ENCODE data around the gene KCNJ2. TPM values are rescaled to one million over a fixed set of nuclear protein-coding genes. Genes with fewer than 3 reads are reported as not detected.

Gene KCNJ2
- total and polyA plus RNA-seq, 4 donors, result 0.47 to 2.7 (median 1.4) TPM

- DNase-seq (ENCODE audit: low spot score), result no peak
- H3K27me3 ChIP-seq (ENCODE audit: control insufficient read depth in 4 of 4, insufficient read depth in 4 of 4, low read length in 3 of 4), result no peaks in the 10 kb centered on the region
- H3K27ac ChIP-seq (ENCODE audit: low read depth in 1 of 2, low read length in 2 of 2), result no peak overlapping the region
- H3K4me1 ChIP-seq (ENCODE audit: control insufficient read depth in 4 of 4, insufficient read depth in 4 of 4, low read length in 3 of 4), result no peaks in the 10 kb centered on the region
- no peak overlapping the region for H3K4me3 ChIP-seq (ENCODE audit: low read depth in 1 of 3, low read length in 3 of 3)
- WGBS, result 74% methylated on average over 2 of the region's 2 CpGs
- peaks cover 0 to 2% (median 0%) of the 10 kb centered on the region in 4 donors for H3K9me3 ChIP-seq (ENCODE audit: control insufficient read depth in 4 of 4, low read length in 3 of 4)
- TF ChIP-seq EGR1 (IDR thresholded peaks at IDR 0.05; ENCODE audit: low read depth in 2 of 2), result no peak
- TF ChIP-seq ATF3 (IDR thresholded peaks at IDR 0.05), result no peak
- TF ChIP-seq YY1 (IDR thresholded peaks at IDR 0.05), result no peak
- no peak for TF ChIP-seq RXRA (IDR thresholded peaks at IDR 0.05)
- TF ChIP-seq SP1 (IDR thresholded peaks at IDR 0.05), result no peak
- no peak for TF ChIP-seq MAX (IDR thresholded peaks at IDR 0.05)
- TF ChIP-seq FOXA2 (IDR thresholded peaks at IDR 0.05), result no peak
- no peak for TF ChIP-seq TAF1 (conservative IDR thresholded peaks at IDR 0.05)
- TF ChIP-seq REST (IDR thresholded peaks at IDR 0.05), result no peak
- no peak for TF ChIP-seq ZBTB33 (IDR thresholded peaks at IDR 0.05)
- no peak for TF ChIP-seq CTCF (IDR thresholded peaks at IDR 0.05; ENCODE audit: low read depth, low read length, missing input control)
- no peak for TF ChIP-seq GABPA (IDR thresholded peaks at IDR 0.05 in 1 of 2, conservative IDR thresholded peaks at IDR 0.05 in 1 of 2)
- TF ChIP-seq FOXA1 (IDR thresholded peaks at IDR 0.05), result no peak
- no peak for TF ChIP-seq HNF4A (conservative IDR thresholded peaks at IDR 0.05)
- TF ChIP-seq NR2F2 (IDR thresholded peaks at IDR 0.05), result no peak
- TF ChIP-seq HNF4G (IDR thresholded peaks at IDR 0.05), result no peak
- no peak overlapping the region for H3K9ac ChIP-seq (ENCODE audit: low read depth in 1 of 2, low read length in 2 of 2)
- no peaks in the 10 kb centered on the region for H3K36me3 ChIP-seq (ENCODE audit: control insufficient read depth in 4 of 4, insufficient read depth in 3 of 4, low read depth in 1 of 4, low read length in 3 of 4)
Measured at GRCh38 chr17:70123193-70123592, 46.1 kb upstream of the KCNJ2 start.

GRCh38 chr17:70124723-70125122 is 44.6 kb upstream of the KCNJ2 start:
- WGBS, result 74% methylated on average over 3 of the region's 3 CpGs
- Histone ChIP-seq H3K9me3 (ENCODE audit: control insufficient read depth in 4 of 4, low read length in 3 of 4) (no peaks in the 10 kb centered on the region), H3K4me3 (ENCODE audit: low read depth in 1 of 3, low read length in 3 of 3) (no peak overlapping the region), H3K36me3 (ENCODE audit: control insufficient read depth in 4 of 4, insufficient read depth in 3 of 4, low read depth in 1 of 4, low read length in 3 of 4) (no peaks in the 10 kb centered on the region), H3K9ac (ENCODE audit: low read depth in 1 of 2, low read length in 2 of 2) (no peak overlapping the region), H3K27ac (ENCODE audit: low read depth in 1 of 2, low read length in 2 of 2) (no peak overlapping the region), H3K4me1 (ENCODE audit: control insufficient read depth in 4 of 4, insufficient read depth in 4 of 4, low read length in 3 of 4) (no peaks in the 10 kb centered on the region), H3K27me3 (ENCODE audit: control insufficient read depth in 4 of 4, insufficient read depth in 4 of 4, low read length in 3 of 4) (no peaks in the 10 kb centered on the region)
- DNase-seq (ENCODE audit: low spot score), result no peak
- TF ChIP-seq EGR1 (IDR thresholded peaks at IDR 0.05; ENCODE audit: low read depth in 2 of 2) (no peak), JUND (IDR thresholded peaks at IDR 0.05) (no peak), RAD21 (IDR thresholded peaks at IDR 0.05) (no peak), GABPA (IDR thresholded peaks at IDR 0.05 in 1 of 2, conservative IDR thresholded peaks at IDR 0.05 in 1 of 2) (no peak), RXRA (IDR thresholded peaks at IDR 0.05) (no peak), TAF1 (conservative IDR thresholded peaks at IDR 0.05) (no peak), MAX (IDR thresholded peaks at IDR 0.05) (no peak), NR2F2 (IDR thresholded peaks at IDR 0.05) (no peak), YY1 (IDR thresholded peaks at IDR 0.05) (no peak), FOXA1 (IDR thresholded peaks at IDR 0.05) (no peak), HNF4A (conservative IDR thresholded peaks at IDR 0.05) (no peak), CTCF (IDR thresholded peaks at IDR 0.05; ENCODE audit: low read depth, low read length, missing input control) (no peak), SP1 (IDR thresholded peaks at IDR 0.05) (no peak), ZBTB33 (IDR thresholded peaks at IDR 0.05) (no peak), FOXA2 (IDR thresholded peaks at IDR 0.05) (no peak), HNF4G (IDR thresholded peaks at IDR 0.05) (no peak)
